HepG2 (cell line): ENCODE measurements around the gene PRSS22. TPM values are rescaled to one million over a fixed set of nuclear protein-coding genes. Genes with fewer than 3 reads are reported as not detected.

Experiments used
- BCL6 ChIP-seq: IDR thresholded peaks from 2 replicates; pipeline ENCODE4 v1.6.1; 2016; ENCODE audit warnings: missing genetic modification reagents, missing compliant biosample characterization
- ELF3 ChIP-seq: IDR thresholded peaks from 2 replicates; pipeline ENCODE4 v1.6.1; 2016; ENCODE audit warnings: missing genetic modification reagents, missing compliant biosample characterization
- HOXA9 ChIP-seq: sonication (generic); formaldehyde crosslinking; IDR thresholded peaks from 2 replicates; pipeline ENCODE4 v1.8.1; 2022; ENCODE audit warnings: missing genetic modification reagents, mild to moderate bottlenecking, moderate library complexity, borderline replicate concordance
- MEIS2 ChIP-seq: sonication (generic); formaldehyde crosslinking; IDR thresholded peaks from 2 replicates; pipeline ENCODE4 v1.9.0; 2021; ENCODE audit warnings: mild to moderate bottlenecking, missing genetic modification reagents
- MTF2 ChIP-seq: sonication (generic); formaldehyde crosslinking; IDR thresholded peaks from 2 replicates; pipeline ENCODE4 v1.5.0; 2020; ENCODE audit warnings: missing genetic modification reagents, borderline replicate concordance
- NKX3-1 ChIP-seq: sonication (generic); formaldehyde crosslinking; IDR thresholded peaks from 2 replicates; pipeline ENCODE4 v1.5.0; 2020; ENCODE audit warnings: missing genetic modification reagents
- NR2F1 ChIP-seq, 2 experiments: fragments of 450-650 bp in 1 of 2; formaldehyde crosslinking in 1 of 2; IDR thresholded peaks; 2 replicates each; pipeline versions ENCODE4 v1.5.0 to v1.6.1; 2016 to 2020; ENCODE audit warnings: mild to moderate bottlenecking in 1 of 2, missing compliant biosample characterization in 1 of 2, missing genetic modification reagents in 1 of 2, moderate library complexity in 1 of 2
- PRPF4 ChIP-seq: fragments of 200-400 bp; formaldehyde crosslinking; IDR thresholded peaks from 2 replicates; pipeline ENCODE4 v1.6.1; 2016; ENCODE audit warnings: low read length, low read depth; ENCODE audit not compliant: poor library complexity, severe bottlenecking
- SIX1 ChIP-seq: sonication (generic); formaldehyde crosslinking; IDR thresholded peaks from 2 replicates; pipeline ENCODE4 v1.4.0; 2020; ENCODE audit warnings: missing genetic modification reagents, borderline replicate concordance
- WIZ ChIP-seq: sonication (generic); formaldehyde crosslinking; IDR thresholded peaks from 2 replicates; pipeline ENCODE4 v1.5.1; 2020; ENCODE audit warnings: mild to moderate bottlenecking, missing genetic modification reagents
- ZNF3 ChIP-seq: IDR thresholded peaks from 2 replicates; pipeline ENCODE4 v1.7.0; 2017; ENCODE audit warnings: inconsistent platforms
- ZNF44 ChIP-seq: sonication (generic); formaldehyde crosslinking; IDR thresholded peaks from 2 replicates; pipeline ENCODE4 v1.5.1; 2020; ENCODE audit warnings: mild to moderate bottlenecking, missing genetic modification reagents
- polyA plus RNA-seq, 8 experiments: library from polyadenylated mRNA; depleted of rRNA in 3 of 8; stranded (reverse) in 7 of 8; unstranded in 1 of 8; fragments of >200 nt; fragmentation: Illumina TruSeq in 4 of 8; extraction: Trizol in 4 of 8; gene quantifications; 2 replicates each; pipeline versions ENCODE4 v1.2.1 to v1.2.3, GENCODE V29; 2011 to 2016; ENCODE audit warnings: low read depth in 4 of 8, missing spikeins in 1 of 8, mixed read lengths in 1 of 8; ENCODE audit not compliant: insufficient read depth in 1 of 8
- total RNA-seq, 5 experiments: library from RNA; depleted of rRNA; stranded (reverse); fragments of >200 nt; fragmentation: Illumina TruSeq; extraction: Trizol; gene quantifications; 2 replicates each; pipeline ENCODE4 v1.2.3, GENCODE V29; 2016; ENCODE audit warnings: low read depth in 1 of 5
- TF ChIP-seq, protein P1 (sequence below): sonication (generic); formaldehyde crosslinking; IDR thresholded peaks from 2 replicates; pipeline ENCODE4 v1.5.1; 2020; ENCODE audit warnings: mild to moderate bottlenecking, missing genetic modification reagents, moderate library complexity
- TF ChIP-seq, protein P2 (sequence below): sonication (generic); formaldehyde crosslinking; IDR thresholded peaks from 2 replicates; pipeline ENCODE4 v1.5.0; 2020; ENCODE audit warnings: mild to moderate bottlenecking, missing genetic modification reagents, borderline replicate concordance
- TF ChIP-seq, protein P3 (sequence below): sonication (generic); formaldehyde crosslinking; IDR thresholded peaks from 2 replicates; pipeline ENCODE4 v1.5.0; 2020; ENCODE audit warnings: missing genetic modification reagents, mild to moderate bottlenecking, borderline replicate concordance
- TF ChIP-seq, protein P4 (sequence below): sonication (generic); formaldehyde crosslinking; IDR thresholded peaks from 2 replicates; pipeline ENCODE4 v1.5.1; 2020; ENCODE audit warnings: missing genetic modification reagents, mild to moderate bottlenecking, borderline replicate concordance
- TF ChIP-seq, protein P5 (sequence below): sonication (generic); formaldehyde crosslinking; IDR thresholded peaks from 2 replicates; pipeline ENCODE4 v1.4.0; 2020; ENCODE audit warnings: missing genetic modification reagents

PRSS22 gene
- total and polyA plus RNA-seq, 2 of the 13 experiments (the other 11 are each of a cell fraction or from before 2014, with no cell fraction given), result 0.24 to 0.32 TPM

DNA sequence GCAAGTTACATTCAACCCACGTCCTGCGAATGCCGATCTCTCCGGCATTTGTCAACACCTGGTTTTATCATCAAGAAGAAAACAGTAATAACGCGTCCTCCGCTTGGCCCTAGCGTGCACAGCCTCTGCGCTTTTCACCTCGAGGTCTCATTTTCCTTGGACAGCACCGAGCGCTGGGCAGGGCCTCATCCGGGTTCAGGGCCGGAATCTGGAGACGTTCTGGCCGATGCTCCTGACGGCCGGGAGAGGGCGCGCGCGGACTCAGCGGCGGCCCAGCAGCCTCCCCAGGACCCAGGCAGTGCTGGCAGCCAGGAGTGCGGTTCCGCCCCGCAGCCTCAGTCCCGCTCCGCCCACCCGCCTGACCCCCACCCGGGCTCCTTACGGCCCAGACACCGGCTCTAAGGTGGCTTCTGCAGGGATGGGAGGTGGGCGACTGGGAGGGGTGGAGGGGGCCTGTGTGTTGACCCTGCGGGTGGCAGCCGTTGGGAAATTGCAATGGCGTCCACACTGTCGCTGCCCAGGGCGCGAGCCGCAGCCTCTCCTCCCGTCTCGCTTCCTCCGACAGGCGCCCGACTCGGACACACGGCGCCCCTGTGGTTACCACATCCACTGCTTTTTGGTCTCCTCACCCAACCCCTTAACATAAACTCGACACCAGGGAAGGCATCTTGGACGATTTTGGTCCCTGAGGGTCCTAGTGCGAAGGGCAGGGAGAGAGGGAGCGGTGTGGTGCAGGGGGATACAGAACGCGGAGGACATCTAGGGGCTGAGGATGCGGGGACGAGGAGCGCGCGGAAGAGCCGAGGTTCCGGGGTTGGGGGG lies 46.3 kb upstream of the PRSS22 start (continued):
- TF ChIP-seq NR2F1 (CRISPR knock-in tag; IDR thresholded peaks at IDR 0.05) (no peak), MTF2 (no peak), MEIS2 (CRISPR knock-in tag) (peak; percentile 52; the same call in 1 of the 2 replicates), ZNF44 (CRISPR knock-in tag) (no peak), NKX3-1 (peak; percentile 84), ZNF3 (CRISPR knock-in tag) (no peak), PRPF4 (no peak), WIZ (CRISPR knock-in tag) (0 out of 2 replicates have a peak, but pooled peaks have one; percentile 23), ELF3 (CRISPR knock-in tag) (peak; percentile 50; the same call in 1 of the 2 replicates), SIX1 (CRISPR knock-in tag) (no peak), BCL6 (CRISPR knock-in tag) (peak; percentile 86), HOXA9 (no peak)
- TF ChIP-seq, protein P1, sequence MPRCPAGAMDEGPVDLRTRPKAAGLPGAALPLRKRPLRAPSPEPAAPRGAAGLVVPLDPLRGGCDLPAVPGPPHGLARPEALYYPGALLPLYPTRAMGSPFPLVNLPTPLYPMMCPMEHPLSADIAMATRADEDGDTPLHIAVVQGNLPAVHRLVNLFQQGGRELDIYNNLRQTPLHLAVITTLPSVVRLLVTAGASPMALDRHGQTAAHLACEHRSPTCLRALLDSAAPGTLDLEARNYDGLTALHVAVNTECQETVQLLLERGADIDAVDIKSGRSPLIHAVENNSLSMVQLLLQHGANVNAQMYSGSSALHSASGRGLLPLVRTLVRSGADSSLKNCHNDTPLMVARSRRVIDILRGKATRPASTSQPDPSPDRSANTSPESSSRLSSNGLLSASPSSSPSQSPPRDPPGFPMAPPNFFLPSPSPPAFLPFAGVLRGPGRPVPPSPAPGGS (CRISPR knock-in tag), result no peak; the same call in 1 of the 2 replicates
- TF ChIP-seq, protein P2, sequence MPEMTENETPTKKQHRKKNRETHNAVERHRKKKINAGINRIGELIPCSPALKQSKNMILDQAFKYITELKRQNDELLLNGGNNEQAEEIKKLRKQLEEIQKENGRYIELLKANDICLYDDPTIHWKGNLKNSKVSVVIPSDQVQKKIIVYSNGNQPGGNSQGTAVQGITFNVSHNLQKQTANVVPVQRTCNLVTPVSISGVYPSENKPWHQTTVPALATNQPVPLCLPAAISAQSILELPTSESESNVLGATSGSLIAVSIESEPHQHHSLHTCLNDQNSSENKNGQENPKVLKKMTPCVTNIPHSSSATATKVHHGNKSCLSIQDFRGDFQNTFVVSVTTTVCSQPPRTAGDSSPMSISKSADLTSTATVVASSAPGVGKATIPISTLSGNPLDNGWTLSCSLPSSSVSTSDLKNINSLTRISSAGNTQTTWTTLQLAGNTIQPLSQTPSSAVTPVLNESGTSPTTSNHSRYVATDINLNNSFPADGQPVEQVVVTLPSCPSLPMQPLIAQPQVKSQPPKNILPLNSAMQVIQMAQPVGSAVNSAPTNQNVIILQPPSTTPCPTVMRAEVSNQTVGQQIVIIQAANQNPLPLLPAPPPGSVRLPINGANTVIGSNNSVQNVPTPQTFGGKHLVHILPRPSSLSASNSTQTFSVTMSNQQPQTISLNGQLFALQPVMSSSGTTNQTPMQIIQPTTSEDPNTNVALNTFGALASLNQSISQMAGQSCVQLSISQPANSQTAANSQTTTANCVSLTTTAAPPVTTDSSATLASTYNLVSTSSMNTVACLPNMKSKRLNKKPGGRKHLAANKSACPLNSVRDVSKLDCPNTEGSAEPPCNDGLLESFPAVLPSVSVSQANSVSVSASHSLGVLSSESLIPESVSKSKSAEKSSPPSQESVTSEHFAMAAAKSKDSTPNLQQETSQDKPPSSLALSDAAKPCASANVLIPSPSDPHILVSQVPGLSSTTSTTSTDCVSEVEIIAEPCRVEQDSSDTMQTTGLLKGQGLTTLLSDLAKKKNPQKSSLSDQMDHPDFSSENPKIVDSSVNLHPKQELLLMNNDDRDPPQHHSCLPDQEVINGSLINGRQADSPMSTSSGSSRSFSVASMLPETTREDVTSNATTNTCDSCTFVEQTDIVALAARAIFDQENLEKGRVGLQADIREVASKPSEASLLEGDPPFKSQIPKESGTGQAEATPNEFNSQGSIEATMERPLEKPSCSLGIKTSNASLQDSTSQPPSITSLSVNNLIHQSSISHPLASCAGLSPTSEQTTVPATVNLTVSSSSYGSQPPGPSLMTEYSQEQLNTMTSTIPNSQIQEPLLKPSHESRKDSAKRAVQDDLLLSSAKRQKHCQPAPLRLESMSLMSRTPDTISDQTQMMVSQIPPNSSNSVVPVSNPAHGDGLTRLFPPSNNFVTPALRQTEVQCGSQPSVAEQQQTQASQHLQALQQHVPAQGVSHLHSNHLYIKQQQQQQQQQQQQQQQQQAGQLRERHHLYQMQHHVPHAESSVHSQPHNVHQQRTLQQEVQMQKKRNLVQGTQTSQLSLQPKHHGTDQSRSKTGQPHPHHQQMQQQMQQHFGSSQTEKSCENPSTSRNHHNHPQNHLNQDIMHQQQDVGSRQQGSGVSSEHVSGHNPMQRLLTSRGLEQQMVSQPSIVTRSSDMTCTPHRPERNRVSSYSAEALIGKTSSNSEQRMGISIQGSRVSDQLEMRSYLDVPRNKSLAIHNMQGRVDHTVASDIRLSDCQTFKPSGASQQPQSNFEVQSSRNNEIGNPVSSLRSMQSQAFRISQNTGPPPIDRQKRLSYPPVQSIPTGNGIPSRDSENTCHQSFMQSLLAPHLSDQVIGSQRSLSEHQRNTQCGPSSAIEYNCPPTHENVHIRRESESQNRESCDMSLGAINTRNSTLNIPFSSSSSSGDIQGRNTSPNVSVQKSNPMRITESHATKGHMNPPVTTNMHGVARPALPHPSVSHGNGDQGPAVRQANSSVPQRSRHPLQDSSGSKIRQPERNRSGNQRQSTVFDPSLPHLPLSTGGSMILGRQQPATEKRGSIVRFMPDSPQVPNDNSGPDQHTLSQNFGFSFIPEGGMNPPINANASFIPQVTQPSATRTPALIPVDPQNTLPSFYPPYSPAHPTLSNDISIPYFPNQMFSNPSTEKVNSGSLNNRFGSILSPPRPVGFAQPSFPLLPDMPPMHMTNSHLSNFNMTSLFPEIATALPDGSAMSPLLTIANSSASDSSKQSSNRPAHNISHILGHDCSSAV (CRISPR knock-in tag), result no peak
- TF ChIP-seq, protein P3, sequence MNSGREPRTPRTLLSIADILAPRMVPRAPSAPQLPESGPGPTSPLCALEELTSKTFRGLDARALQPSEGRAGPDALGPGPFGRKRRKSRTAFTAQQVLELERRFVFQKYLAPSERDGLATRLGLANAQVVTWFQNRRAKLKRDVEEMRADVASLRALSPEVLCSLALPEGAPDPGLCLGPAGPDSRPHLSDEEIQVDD, result no peak
- TF ChIP-seq, protein P4, sequence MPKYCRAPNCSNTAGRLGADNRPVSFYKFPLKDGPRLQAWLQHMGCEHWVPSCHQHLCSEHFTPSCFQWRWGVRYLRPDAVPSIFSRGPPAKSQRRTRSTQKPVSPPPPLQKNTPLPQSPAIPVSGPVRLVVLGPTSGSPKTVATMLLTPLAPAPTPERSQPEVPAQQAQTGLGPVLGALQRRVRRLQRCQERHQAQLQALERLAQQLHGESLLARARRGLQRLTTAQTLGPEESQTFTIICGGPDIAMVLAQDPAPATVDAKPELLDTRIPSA (CRISPR knock-in tag), result no peak
- TF ChIP-seq, protein P5, sequence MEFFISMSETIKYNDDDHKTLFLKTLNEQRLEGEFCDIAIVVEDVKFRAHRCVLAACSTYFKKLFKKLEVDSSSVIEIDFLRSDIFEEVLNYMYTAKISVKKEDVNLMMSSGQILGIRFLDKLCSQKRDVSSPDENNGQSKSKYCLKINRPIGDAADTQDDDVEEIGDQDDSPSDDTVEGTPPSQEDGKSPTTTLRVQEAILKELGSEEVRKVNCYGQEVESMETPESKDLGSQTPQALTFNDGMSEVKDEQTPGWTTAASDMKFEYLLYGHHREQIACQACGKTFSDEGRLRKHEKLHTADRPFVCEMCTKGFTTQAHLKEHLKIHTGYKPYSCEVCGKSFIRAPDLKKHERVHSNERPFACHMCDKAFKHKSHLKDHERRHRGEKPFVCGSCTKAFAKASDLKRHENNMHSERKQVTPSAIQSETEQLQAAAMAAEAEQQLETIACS (CRISPR knock-in tag), result peak; percentile 46; the same call in 1 of the 2 replicates
